ENCODE results near the gene ITIH2.
"Not testable (repeated sequence)": the region's sequence is repeated elsewhere in the genome, so short reads cannot be mapped to it uniquely, and the experiment has no call there.

The ITIH2 gene

GRCh38 chr10:7738536-7739407, 35.7 kb downstream of the ITIH2 start:
- Histone ChIP-seq H3K27me3 (no peaks in the 10 kb centered on the region), H3K27ac (no peak overlapping the region), H3K4me1 (no peaks in the 10 kb centered on the region), H3K9me3 (no peaks in the 10 kb centered on the region), H3K4me3 (no peak overlapping the region), H3K36me3 (no peaks in the 10 kb centered on the region)
- TF ChIP-seq CTCF (IDR thresholded peaks at IDR 0.05) = no peak
- no peak for DNase-seq
- intact Hi-C loops (cut with DNase I; ENCODE audit: low total_unique reads) = no loop called here

GRCh38 chr10:7744307-7744706, 41.2 kb downstream of the ITIH2 start:
- no peak for TF ChIP-seq CTCF (IDR thresholded peaks at IDR 0.05)
- no peak overlapping the region for H3K27ac ChIP-seq
- no peaks in the 10 kb centered on the region for H3K27me3 ChIP-seq
- H3K9me3 ChIP-seq = no peaks in the 10 kb centered on the region
- DNase-seq = no peak
- H3K36me3 ChIP-seq = no peaks in the 10 kb centered on the region
- H3K4me3 ChIP-seq = no peak overlapping the region
- no peaks in the 10 kb centered on the region for H3K4me1 ChIP-seq
- intact Hi-C loops (cut with DNase I; ENCODE audit: low total_unique reads) = no loop called here

GRCh38 chr10:7748637-7749036, 45.5 kb downstream of the ITIH2 start:
- peaks cover 16 to 31% (median 16%) of the 10 kb centered on the region in 3 donors for H3K36me3 ChIP-seq
- H3K4me3 ChIP-seq; intact Hi-C loops (cut with DNase I; ENCODE audit: low total_unique reads); H3K9me3 ChIP-seq; H3K4me1 ChIP-seq; H3K27me3 ChIP-seq; DNase-seq; H3K27ac ChIP-seq: not testable (repeated sequence)

GRCh38 chr10:7750222-7750621, 47.1 kb downstream of the ITIH2 start:
- no peak for TF ChIP-seq CTCF (IDR thresholded peaks at IDR 0.05)
- intact Hi-C loops (cut with DNase I; ENCODE audit: low total_unique reads) = no loop called here
- Histone ChIP-seq H3K36me3 (peaks cover 29 to 47% (median 32%) of the 10 kb centered on the region in 3 donors), H3K27ac (no peak overlapping the region), H3K9me3 (no peaks in the 10 kb centered on the region), H3K27me3 (no peaks in the 10 kb centered on the region), H3K4me1 (no peaks in the 10 kb centered on the region), H3K4me3 (no peak overlapping the region)
- DNase-seq = no peak

- DNase-seq = no peak
- no peaks in the 10 kb centered on the region for H3K27me3 ChIP-seq
- peaks cover 47 to 65% (median 52%) of the 10 kb centered on the region in 3 donors for H3K36me3 ChIP-seq
- intact Hi-C loops (cut with DNase I; ENCODE audit: low total_unique reads) = no loop called here
- H3K4me3 ChIP-seq = no peak overlapping the region
- no peak overlapping the region for H3K27ac ChIP-seq
- no peaks in the 10 kb centered on the region for H3K9me3 ChIP-seq
- TF ChIP-seq CTCF (IDR thresholded peaks at IDR 0.05) = no peak
- no peaks in the 10 kb centered on the region for H3K4me1 ChIP-seq
Observed at GRCh38 chr10:7752251-7752650, 49.1 kb downstream of the ITIH2 start.

- TF ChIP-seq CTCF (IDR thresholded peaks at IDR 0.05) = no peak
- intact Hi-C loops (cut with DNase I; ENCODE audit: low total_unique reads) = no loop called here
- Histone ChIP-seq H3K27me3 (no peaks in the 10 kb centered on the region), H3K27ac (no peak overlapping the region), H3K4me1 (no peaks in the 10 kb centered on the region), H3K36me3 (peaks cover 70 to 86% (median 78%) of the 10 kb centered on the region in 3 donors), H3K9me3 (no peaks in the 10 kb centered on the region), H3K4me3 (no peak overlapping the region)
- DNase-seq = no peak
Observed at GRCh38 chr10:7755103-7755502, 52.0 kb downstream of the ITIH2 start.

Data from tibial artery (tissue), 4 donors.